K562 (cell line): Measurements from ENCODE around the gene U2AF1L4. TPM values are rescaled to one million over a fixed set of nuclear protein-coding genes. Genes with fewer than 3 reads are reported as not detected.

Source experiments
- ADNP ChIP-seq: fragments of 200-800 bp; sonication (Bioruptor generic); IDR thresholded peaks from 2 replicates; pipeline ENCODE4 v1.6.1; 2016; ENCODE audit warnings: missing genetic modification characterization, missing compliant biosample characterization
- BCOR ChIP-seq: fragments of 450-650 bp; IDR thresholded peaks from 2 replicates; pipeline ENCODE4 v1.6.1; 2016
- CBFA2T2 ChIP-seq: fragments of 450-650 bp; conservative IDR thresholded peaks from 2 replicates; pipeline ENCODE4 v1.6.1; 2017; ENCODE audit warnings: mild to moderate bottlenecking
- COPS2 ChIP-seq: fragments of 450-650 bp; conservative IDR thresholded peaks from 2 replicates; pipeline ENCODE4 v1.6.1; 2016; ENCODE audit warnings: mild to moderate bottlenecking, moderate library complexity
- DIDO1 ChIP-seq: fragments of 450-650 bp; IDR thresholded peaks from 2 replicates; pipeline ENCODE4 v1.6.1; 2016; ENCODE audit warnings: low read depth, missing biosample characterization, missing genetic modification characterization
- ELF1 ChIP-seq: fragments of 200-800 bp; sonication (Bioruptor generic); IDR thresholded peaks from 2 replicates; pipeline ENCODE4 v1.6.1; 2016; ENCODE audit warnings: missing genetic modification characterization, missing compliant biosample characterization
- EP300 ChIP-seq: IDR thresholded peaks from 2 replicates; pipeline ENCODE4 v1.6.1; 2012; ENCODE audit warnings: low read length, improper control_type of control experiment
- GATA2 ChIP-seq: sonication (generic); formaldehyde crosslinking; IDR thresholded peaks from 2 replicates; pipeline ENCODE4 v1.4.0; 2020; ENCODE audit warnings: mild to moderate bottlenecking, missing genetic modification reagents
- GTF2E2 ChIP-seq: fragments of 200-800 bp; sonication (Bioruptor generic); IDR thresholded peaks from 2 replicates; pipeline ENCODE4 v1.6.1; 2016; ENCODE audit warnings: missing genetic modification characterization, missing compliant biosample characterization
- HDAC8 ChIP-seq: fragments of 450-650 bp; IDR thresholded peaks from 2 replicates; pipeline ENCODE4 v1.6.1; 2016; ENCODE audit warnings: mild to moderate bottlenecking, missing genetic modification characterization, moderate library complexity, missing compliant biosample characterization
- MXI1 ChIP-seq: IDR thresholded peaks from 2 replicates; pipeline ENCODE4 v1.6.1; 2011; ENCODE audit warnings: low read depth, mild to moderate bottlenecking, improper control_type of control experiment, low read length
- NR1H2 ChIP-seq: sonication (generic); formaldehyde crosslinking; IDR thresholded peaks from 2 replicates; pipeline ENCODE4 v1.4.0; 2020; ENCODE audit warnings: mild to moderate bottlenecking, missing genetic modification reagents
- PTRF ChIP-seq: fragments of 450-650 bp; IDR thresholded peaks from 2 replicates; pipeline ENCODE4 v1.6.1; 2016; ENCODE audit warnings: mild to moderate bottlenecking, missing genetic modification characterization, missing compliant biosample characterization
- RBM14 ChIP-seq: fragments of 200-400 bp; formaldehyde crosslinking; IDR thresholded peaks from 2 replicates; pipeline ENCODE4 v1.6.1; 2018; ENCODE audit warnings: low read depth, mild to moderate bottlenecking, low read length, moderate library complexity, borderline replicate concordance; ENCODE audit not compliant: insufficient read depth
- REST ChIP-seq, 2 experiments: fragments of 450-650 bp; formaldehyde crosslinking in 1 of 2; IDR thresholded peaks; 2 replicates each; pipeline versions ENCODE4 v1.4.0 to v1.6.1; 2014 to 2020; ENCODE audit warnings: mild to moderate bottlenecking in 2 of 2, borderline replicate concordance in 1 of 2, low read depth in 1 of 2
- SMAD1 ChIP-seq: fragments of 150-350 bp; IDR thresholded peaks from 2 replicates; pipeline ENCODE4 v1.6.1; 2014; ENCODE audit warnings: low read length, low read depth; ENCODE audit not compliant: partially characterized antibody
- ZBTB17 ChIP-seq: fragments of 450-650 bp; formaldehyde crosslinking; IDR thresholded peaks from 2 replicates; pipeline ENCODE4 v1.4.0; 2020; ENCODE audit warnings: mild to moderate bottlenecking
- ZNF224 ChIP-seq: sonication (generic); formaldehyde crosslinking; IDR thresholded peaks from 2 replicates; pipeline ENCODE4 v1.8.0; 2022; ENCODE audit warnings: mild to moderate bottlenecking, missing genetic modification reagents
- ZNF311 ChIP-seq: fragments of 250-450 bp; sonication (Bioruptor Pico); IDR thresholded peaks from 2 replicates; pipeline ENCODE4 v1.4.0; 2020; ENCODE audit warnings: mild to moderate bottlenecking, moderate library complexity
- ZNF644 ChIP-seq: fragments of 200-800 bp; sonication (Bioruptor generic); IDR thresholded peaks from 2 replicates; pipeline ENCODE4 v1.6.1; 2016; ENCODE audit warnings: low read depth, missing genetic modification characterization, missing compliant biosample characterization
- ZNF785 ChIP-seq: fragments of 250-450 bp; sonication (Bioruptor Pico); IDR thresholded peaks from 2 replicates; pipeline ENCODE4 v1.4.0; 2020; ENCODE audit warnings: mild to moderate bottlenecking
- polyA plus RNA-seq, 8 experiments: library from polyadenylated mRNA; depleted of rRNA in 4 of 8; stranded (reverse) in 5 of 8; unstranded in 3 of 8; fragments of >200 nt; fragmentation: Nextera tagmentation in 2 of 8; fragmentation: Illumina TruSeq in 1 of 8; extraction: Ambion mirVana in 2 of 8; extraction: Trizol in 1 of 8; gene quantifications; 2 replicates each; pipeline versions ENCODE4 v1.2.1 to v1.2.3, GENCODE V29; 2011 to 2014; ENCODE audit warnings: inconsistent platforms in 1 of 8, missing spikeins in 1 of 8
- total RNA-seq, 7 experiments: library from RNA; depleted of rRNA in 6 of 7; stranded (reverse); fragments of >200 nt in 6 of 7; fragmentation: Illumina TruSeq in 2 of 7; extraction: Trizol in 2 of 7; gene quantifications; 2 replicates each; pipeline versions ENCODE4 v1.2.1 to v1.2.3, GENCODE V29; 2011 to 2021; ENCODE audit warnings: low replicate concordance in 1 of 7

U2AF1L4 gene
- total and polyA plus RNA-seq, 9 of the 15 experiments (the other 6 are each of a cell fraction or from before 2014, with no cell fraction given) = 8.4 to 19.5 (median 12.6) TPM

GRCh38 chr19:35716801-35717664 is 28.2 kb downstream of the U2AF1L4 start (continued):
- peak; percentile 93 for TF ChIP-seq REST (IDR thresholded peaks at IDR 0.05; ENCODE audit: borderline replicate concordance)
- peak; percentile 78 for TF ChIP-seq REST (CRISPR knock-in tag; IDR thresholded peaks at IDR 0.05; ENCODE audit: low read depth)
- no peak for TF ChIP-seq GATA2 (CRISPR knock-in tag)
- no peak for TF ChIP-seq ZNF311
- TF ChIP-seq RBM14 = no peak
- no peak for TF ChIP-seq ZNF224
- TF ChIP-seq CBFA2T2 = no peak; the same call in 1 of the 2 replicates
- TF ChIP-seq ZNF644 = peak; percentile 93
- no peak for TF ChIP-seq COPS2
- TF ChIP-seq DIDO1 (tag) = no peak
- no peak for TF ChIP-seq ELF1 (tag)
- TF ChIP-seq PTRF (tag) = no peak
- no peak for TF ChIP-seq ADNP
- TF ChIP-seq ZBTB17 (CRISPR knock-in tag) = peak; percentile 77
- no peak for TF ChIP-seq MXI1
- TF ChIP-seq ZNF785 (CRISPR knock-in tag) = no peak
- no peak; the same call in 1 of the 2 replicates for TF ChIP-seq HDAC8 (tag)
- TF ChIP-seq NR1H2 = no peak
- TF ChIP-seq EP300 = no peak
- no peak for TF ChIP-seq SMAD1
- TF ChIP-seq GTF2E2 (tag) = no peak
- TF ChIP-seq BCOR = peak; percentile 55; the same call in 1 of the 2 replicates
